ENCODE measurements around the gene STARD13. TPM values are rescaled to one million over a fixed set of nuclear protein-coding genes. Genes with fewer than 3 reads are reported as not detected.

The STARD13 gene
- polyA plus RNA-seq, 1 donor (not counting 4 experiments of a cell fraction or from before 2014, with no cell fraction given), result 11.9 TPM

DNA sequence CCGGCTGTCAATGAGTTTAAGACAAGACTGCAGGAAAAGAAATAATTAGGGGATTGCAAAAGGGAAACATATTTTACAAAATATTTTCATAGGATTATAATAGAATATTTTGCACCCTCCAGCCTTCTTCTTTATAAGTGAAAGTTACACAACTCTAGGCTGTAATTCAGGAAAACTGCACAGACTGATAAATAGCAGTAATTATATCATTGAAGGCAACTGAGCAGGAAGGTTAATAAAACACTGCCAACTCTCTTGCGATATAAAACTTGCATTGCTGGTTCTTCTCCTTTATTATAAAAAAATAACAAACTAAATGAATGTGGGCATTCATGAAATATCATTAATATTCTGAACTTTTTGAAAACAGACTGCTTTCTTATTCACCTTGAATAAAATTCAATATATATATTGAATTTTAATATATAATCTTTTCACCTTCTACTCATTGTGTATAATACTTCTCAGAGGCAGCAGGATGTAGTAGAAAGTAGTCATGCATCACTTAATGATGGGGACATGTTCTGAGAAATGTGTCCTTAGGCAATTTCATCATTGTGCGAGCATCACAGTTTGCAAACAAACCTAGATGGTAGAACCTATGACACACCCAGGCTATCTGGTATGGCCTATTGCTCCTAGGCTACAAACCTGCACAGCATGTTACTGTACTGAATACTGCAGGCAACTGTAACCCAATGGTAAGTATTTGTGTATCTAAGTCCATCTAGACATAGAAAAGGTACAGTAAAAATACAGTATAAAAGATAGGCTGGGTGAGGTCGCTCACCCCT lies 24.9 kb upstream of the STARD13 start:
- dilution Hi-C loops (cut with MboI; ENCODE audit: extremely low pct_ligation_motif_present, low sequenced_read_pairs), result no loop called here
- Histone ChIP-seq H4K20me1 (ENCODE audit: control insufficient read depth, extremely low read depth, insufficient read depth, low read length) (no peaks in the 10 kb centered on the region), H3K4me1 (ENCODE audit: control insufficient read depth, extremely low read depth, insufficient read depth, low read length) (peaks cover 10% of the 10 kb centered on the region), H3K4me2 (ENCODE audit: control insufficient read depth, extremely low read depth, insufficient read depth, low read depth, low read length) (no peak overlapping the region), H3K27me3 (ENCODE audit: control insufficient read depth, extremely low read depth, insufficient read depth, low read length) (no peaks in the 10 kb centered on the region), H3K9me3 (ENCODE audit: control insufficient read depth, low read depth, low read length) (no peaks in the 10 kb centered on the region), H3K79me2 (ENCODE audit: control insufficient read depth, insufficient read depth, low read length) (no peaks in the 10 kb centered on the region), H3K36me3 (ENCODE audit: control insufficient read depth in 2 of 2, extremely low read depth in 1 of 2, insufficient read depth in 2 of 2, low read length in 2 of 2) (no peaks in the 10 kb centered on the region), H3K9ac (ENCODE audit: control insufficient read depth, extremely low read depth, insufficient read depth, low read length) (no peak overlapping the region), H3K4me3 (ENCODE audit: control insufficient read depth in 2 of 3, extremely low read depth in 1 of 3, insufficient read depth in 2 of 3, low read depth in 1 of 3, low read length in 3 of 3) (no peak overlapping the region), H2AFZ (ENCODE audit: control insufficient read depth, low read length) (no peak overlapping the region), H3K9me1 (ENCODE audit: control insufficient read depth, extremely low read depth, insufficient read depth, low read length) (no peaks in the 10 kb centered on the region), H3K27ac (ENCODE audit: control insufficient read depth, insufficient read depth, low read length) (no peak overlapping the region)
- FAIRE-seq, result no peak
- no peak for DNase-seq (ENCODE audit: low read depth, low spot score)
- no peak for TF ChIP-seq CTCF (optimal IDR thresholded peaks at IDR 0.05 in 1 of 3, IDR thresholded peaks at IDR 0.05 in 1 of 3, conservative IDR thresholded peaks at IDR 0.05 in 1 of 3; ENCODE audit: extremely low read depth in 1 of 3, insufficient read depth in 2 of 3, low read length in 3 of 3)
- no peak for TF ChIP-seq EZH2 (IDR thresholded peaks at IDR 0.05; ENCODE audit: low read length)

GRCh38 chr13:33308863-33309262 lies 23.3 kb upstream of the STARD13 start:
- TF ChIP-seq CTCF (optimal IDR thresholded peaks at IDR 0.05 in 1 of 3, IDR thresholded peaks at IDR 0.05 in 1 of 3, conservative IDR thresholded peaks at IDR 0.05 in 1 of 3; ENCODE audit: extremely low read depth in 1 of 3, insufficient read depth in 2 of 3, low read length in 3 of 3), result no peak
- TF ChIP-seq EZH2 (IDR thresholded peaks at IDR 0.05; ENCODE audit: low read length), result no peak
- no peak for FAIRE-seq
- no peaks in the 10 kb centered on the region for H3K27me3 ChIP-seq (ENCODE audit: control insufficient read depth, extremely low read depth, insufficient read depth, low read length)

More at GRCh38 chr13:33308863-33309262, 23.3 kb upstream of the STARD13 start:
- dilution Hi-C loops (cut with MboI; ENCODE audit: extremely low pct_ligation_motif_present, low sequenced_read_pairs), result no loop called here
- H3K4me1 ChIP-seq (ENCODE audit: control insufficient read depth, extremely low read depth, insufficient read depth, low read length), result peaks cover 10% of the 10 kb centered on the region
- no peaks in the 10 kb centered on the region for H3K79me2 ChIP-seq (ENCODE audit: control insufficient read depth, insufficient read depth, low read length)
- no peak overlapping the region for H3K4me2 ChIP-seq (ENCODE audit: control insufficient read depth, extremely low read depth, insufficient read depth, low read depth, low read length)
- H3K36me3 ChIP-seq (ENCODE audit: control insufficient read depth in 2 of 2, extremely low read depth in 1 of 2, insufficient read depth in 2 of 2, low read length in 2 of 2), result no peaks in the 10 kb centered on the region
- no peaks in the 10 kb centered on the region for H3K9me3 ChIP-seq (ENCODE audit: control insufficient read depth, low read depth, low read length)
- H2AFZ ChIP-seq (ENCODE audit: control insufficient read depth, low read length), result no peak overlapping the region
- no peak overlapping the region for H3K4me3 ChIP-seq (ENCODE audit: control insufficient read depth in 2 of 3, extremely low read depth in 1 of 3, insufficient read depth in 2 of 3, low read depth in 1 of 3, low read length in 3 of 3)
- H3K27ac ChIP-seq (ENCODE audit: control insufficient read depth, insufficient read depth, low read length), result no peak overlapping the region
- no peak for DNase-seq (ENCODE audit: low read depth, low spot score)
- no peak overlapping the region for H3K9ac ChIP-seq (ENCODE audit: control insufficient read depth, extremely low read depth, insufficient read depth, low read length)
- H3K9me1 ChIP-seq (ENCODE audit: control insufficient read depth, extremely low read depth, insufficient read depth, low read length), result no peaks in the 10 kb centered on the region
- H4K20me1 ChIP-seq (ENCODE audit: control insufficient read depth, extremely low read depth, insufficient read depth, low read length), result no peaks in the 10 kb centered on the region
